Muscle layer of duodenum (tissue), 2 donors: ENCODE measurements around the gene BTBD9.

Experiments used
- H3K27ac ChIP-seq: one replicate; pipeline ENCODE4 v1.7.0; 2013; ENCODE audit warnings: mild to moderate bottlenecking, low read length
- H3K27me3 ChIP-seq: one replicate; pipeline ENCODE4 v1.7.0; 2013; ENCODE audit warnings: low read depth, mild to moderate bottlenecking, control low read depth, low read length
- H3K36me3 ChIP-seq, 2 donors: one replicate each; pipeline ENCODE4 v1.7.0; 2013; ENCODE audit warnings: low read length in 2 of 2, control low read depth in 1 of 2, mild to moderate bottlenecking in 1 of 2; ENCODE audit not compliant: insufficient read depth in 2 of 2, control insufficient read depth in 1 of 2
- H3K4me1 ChIP-seq, 2 donors: one replicate each; pipeline ENCODE4 v1.7.0; 2013; ENCODE audit warnings: low read length in 2 of 2, mild to moderate bottlenecking in 2 of 2, control low read depth in 1 of 2, moderate library complexity in 1 of 2; ENCODE audit not compliant: insufficient read depth in 2 of 2, control insufficient read depth in 1 of 2
- H3K4me3 ChIP-seq, 2 donors: one replicate each; pipeline ENCODE4 v1.7.0; 2013; ENCODE audit warnings: low read length in 2 of 2, low read depth in 1 of 2, mild to moderate bottlenecking in 1 of 2
- H3K9me3 ChIP-seq, 2 donors: one replicate each; pipeline ENCODE4 v1.7.0; 2013; ENCODE audit warnings: low read length in 2 of 2, control low read depth in 1 of 2, mild to moderate bottlenecking in 1 of 2; ENCODE audit not compliant: control insufficient read depth in 1 of 2
- donor health status: healthy.

BTBD9 gene

DNA sequence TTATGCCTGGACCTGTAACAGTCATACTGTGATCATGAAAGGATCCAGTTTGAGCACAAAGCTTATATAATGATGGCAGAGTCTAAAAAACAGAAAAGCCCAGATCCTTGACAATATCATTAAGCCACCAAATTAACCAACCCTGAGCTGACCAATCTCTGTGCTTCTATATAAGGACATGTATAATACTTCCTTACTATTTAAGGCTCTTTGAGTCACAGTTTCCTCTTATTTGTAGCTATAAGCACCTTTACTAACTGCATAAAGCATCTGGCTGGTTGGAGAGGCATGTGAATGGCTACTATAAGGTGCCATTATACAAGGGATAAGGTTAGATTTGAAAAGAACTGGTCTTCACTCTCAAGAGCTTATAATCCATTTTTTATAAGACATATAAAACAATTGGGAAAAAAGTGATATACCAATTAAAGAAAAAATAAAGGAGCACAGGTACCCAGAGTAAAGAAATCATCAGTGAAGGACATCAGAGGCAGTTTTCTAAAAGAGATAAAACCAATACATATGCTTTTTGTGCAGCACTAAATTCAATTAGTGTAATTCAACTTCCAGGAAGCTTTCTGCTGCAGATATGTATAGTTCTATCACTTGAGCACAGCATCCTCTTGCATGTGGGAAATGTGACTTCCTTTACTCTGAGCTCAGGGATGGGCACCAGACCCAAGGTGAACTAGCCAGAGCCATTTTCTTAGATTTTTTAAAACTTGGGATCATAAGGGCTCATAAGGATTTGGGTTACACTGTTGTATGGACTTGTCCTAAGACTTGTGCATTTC is 121.0 kb downstream of the BTBD9 start:
- no peak overlapping the region for H3K27ac ChIP-seq
- H3K4me1 ChIP-seq: peaks cover 0 to 15% of the 10 kb centered on the region in 2 donors
- H3K4me3 ChIP-seq: no peak overlapping the region
- no peaks in the 10 kb centered on the region for H3K9me3 ChIP-seq
- no peaks in the 10 kb centered on the region for H3K27me3 ChIP-seq
- H3K36me3 ChIP-seq: no peaks in the 10 kb centered on the region

DNA sequence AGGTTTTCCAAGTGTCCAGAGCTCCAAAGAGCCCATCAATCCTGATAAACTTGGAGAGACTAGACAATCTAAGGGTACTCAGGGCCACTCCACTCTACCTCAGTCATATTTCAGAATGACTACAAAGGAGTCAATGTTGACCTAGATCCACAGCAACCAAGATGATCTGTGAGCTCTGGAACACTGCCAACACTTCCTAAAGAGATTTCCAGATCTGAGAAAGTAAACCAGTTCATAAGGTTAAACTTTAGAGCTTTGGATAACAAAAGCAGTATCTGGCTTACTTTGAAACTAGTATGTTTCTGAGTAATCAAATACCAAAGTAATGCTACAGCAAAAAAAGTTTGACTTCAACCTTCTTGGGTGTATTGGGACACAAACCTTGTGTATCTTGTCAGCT is 122.7 kb downstream of the BTBD9 start:
- no peaks in the 10 kb centered on the region for H3K9me3 ChIP-seq
- H3K4me1 ChIP-seq: peaks cover 0 to 6% of the 10 kb centered on the region in 2 donors
- H3K4me3 ChIP-seq: no peak overlapping the region

DNA sequence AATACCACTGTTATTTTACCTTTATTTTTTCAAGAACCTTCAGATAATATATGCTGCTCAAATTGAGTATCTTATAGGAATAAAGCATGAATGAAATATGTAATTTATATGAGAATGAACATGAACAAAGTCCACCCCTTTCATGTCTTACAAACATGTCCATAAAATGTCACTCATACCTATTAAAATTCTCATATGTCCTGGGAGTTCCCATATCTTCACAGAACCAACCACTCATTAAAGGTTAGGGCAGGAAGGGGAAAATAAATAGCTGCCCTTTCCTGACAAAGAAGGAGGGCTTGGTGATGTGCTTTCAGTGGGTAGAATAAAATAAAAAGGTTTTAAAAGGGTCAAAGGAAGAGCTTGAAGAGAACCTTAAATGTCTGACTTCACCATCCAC is 125.3 kb downstream of the BTBD9 start:
- H3K27ac ChIP-seq: no peak overlapping the region

More for the DNA sequence above, 122.7 kb downstream of the BTBD9 start:
- Histone ChIP-seq H3K27ac (no peak overlapping the region), H3K27me3 (no peaks in the 10 kb centered on the region), H3K36me3 (no peaks in the 10 kb centered on the region)

DNA sequence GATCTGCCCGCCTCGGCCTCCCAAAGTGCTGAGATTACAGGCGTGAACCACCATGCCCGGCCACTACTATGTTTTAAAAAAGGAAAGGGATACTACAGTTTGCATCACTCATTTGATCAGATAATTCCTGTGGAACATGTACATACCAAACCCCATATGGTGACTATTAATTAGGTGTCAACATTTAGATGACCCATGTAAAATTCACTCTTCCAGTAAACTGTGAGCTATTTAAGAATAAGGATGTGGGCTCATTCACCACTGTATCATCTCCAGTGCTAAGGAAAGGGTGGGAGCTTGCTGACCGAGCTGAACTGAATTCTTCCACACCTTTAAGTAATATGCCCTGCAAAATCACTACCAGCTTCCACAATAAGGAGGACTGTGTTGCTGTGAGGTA is 127.5 kb downstream of the BTBD9 start:
- H3K36me3 ChIP-seq: no peaks in the 10 kb centered on the region

More for the DNA sequence above, 125.3 kb downstream of the BTBD9 start:
- Histone ChIP-seq H3K9me3 (no peaks in the 10 kb centered on the region), H3K4me1 (peaks cover 0 to 8% of the 10 kb centered on the region in 2 donors), H3K4me3 (no peak overlapping the region), H3K27me3 (no peaks in the 10 kb centered on the region), H3K36me3 (no peaks in the 10 kb centered on the region)

DNA sequence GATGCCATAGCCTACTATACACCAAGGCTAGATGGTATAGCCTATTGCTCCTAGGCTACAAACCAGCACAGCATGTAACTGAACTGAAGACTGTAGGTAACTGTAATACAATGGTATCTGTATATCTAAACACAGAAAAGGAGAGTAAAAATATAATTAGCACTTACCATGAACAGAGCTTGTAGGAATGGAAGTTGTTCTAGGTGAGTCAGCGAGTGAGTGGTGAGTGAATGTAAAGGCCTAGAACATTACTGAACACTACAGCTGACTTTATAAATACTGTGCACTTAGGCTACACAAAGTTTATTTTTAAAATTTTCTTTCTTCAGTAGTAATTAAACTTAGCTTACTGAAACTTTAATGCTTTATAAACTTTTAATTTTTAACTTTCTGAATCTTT is 129.5 kb downstream of the BTBD9 start:
- Histone ChIP-seq H3K36me3 (no peaks in the 10 kb centered on the region), H3K27ac (no peak overlapping the region), H3K4me1 (peaks cover 0 to 16% of the 10 kb centered on the region in 2 donors), H3K4me3 (no peak overlapping the region), H3K9me3 (no peaks in the 10 kb centered on the region), H3K27me3 (no peaks in the 10 kb centered on the region)

More for the DNA sequence above, 127.5 kb downstream of the BTBD9 start:
- no peaks in the 10 kb centered on the region for H3K27me3 ChIP-seq
- H3K27ac ChIP-seq: no peak overlapping the region
- peaks cover 0 to 16% of the 10 kb centered on the region in 2 donors for H3K4me1 ChIP-seq
- H3K9me3 ChIP-seq: no peaks in the 10 kb centered on the region
- no peak overlapping the region for H3K4me3 ChIP-seq

DNA sequence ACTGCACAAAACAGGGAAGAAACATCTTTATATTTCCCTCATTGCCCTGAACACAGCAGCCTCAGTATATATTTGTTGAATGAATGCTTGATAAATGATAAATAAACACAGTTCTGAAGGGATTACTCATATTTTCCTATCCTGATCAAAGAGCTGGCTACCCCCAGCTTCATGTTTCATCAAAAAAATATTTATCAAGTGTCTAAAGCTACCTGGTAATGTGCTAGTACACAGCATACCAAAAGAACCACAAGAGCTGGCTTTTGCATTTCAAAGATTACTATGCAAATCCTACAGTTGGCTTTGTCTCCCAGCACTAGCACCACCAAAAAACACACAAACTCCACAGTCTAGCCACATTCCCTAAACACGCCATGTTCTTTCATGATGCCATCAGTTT is 130.0 kb downstream of the BTBD9 start:
- no peaks in the 10 kb centered on the region for H3K27me3 ChIP-seq
- peaks cover 0 to 16% of the 10 kb centered on the region in 2 donors for H3K4me1 ChIP-seq
- no peak overlapping the region for H3K4me3 ChIP-seq
- H3K27ac ChIP-seq: no peak overlapping the region
- H3K36me3 ChIP-seq: no peaks in the 10 kb centered on the region
- H3K9me3 ChIP-seq: no peaks in the 10 kb centered on the region

DNA sequence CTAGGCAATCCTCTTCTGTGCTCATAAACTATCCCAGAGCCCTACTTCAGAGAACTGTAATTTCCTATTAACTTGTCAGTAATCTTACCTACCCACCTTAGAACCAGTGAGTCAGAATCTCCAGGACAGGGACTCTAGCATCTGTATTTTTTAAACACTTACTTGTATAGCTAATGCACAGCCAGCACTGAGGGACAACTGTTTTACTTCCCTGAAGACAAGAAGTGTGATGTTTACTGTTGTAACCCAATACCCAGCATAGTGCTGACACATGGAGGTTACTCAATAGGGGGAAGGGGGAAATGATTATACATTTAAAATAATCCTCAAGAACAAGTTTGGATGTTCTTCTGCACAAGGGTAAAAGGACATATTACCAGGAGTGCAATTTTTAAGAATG is 130.8 kb downstream of the BTBD9 start:
- Histone ChIP-seq H3K9me3 (no peaks in the 10 kb centered on the region), H3K4me3 (no peak overlapping the region), H3K36me3 (no peaks in the 10 kb centered on the region), H3K27ac (no peak overlapping the region), H3K4me1 (peaks cover 0 to 20% of the 10 kb centered on the region in 2 donors), H3K27me3 (no peaks in the 10 kb centered on the region)

DNA sequence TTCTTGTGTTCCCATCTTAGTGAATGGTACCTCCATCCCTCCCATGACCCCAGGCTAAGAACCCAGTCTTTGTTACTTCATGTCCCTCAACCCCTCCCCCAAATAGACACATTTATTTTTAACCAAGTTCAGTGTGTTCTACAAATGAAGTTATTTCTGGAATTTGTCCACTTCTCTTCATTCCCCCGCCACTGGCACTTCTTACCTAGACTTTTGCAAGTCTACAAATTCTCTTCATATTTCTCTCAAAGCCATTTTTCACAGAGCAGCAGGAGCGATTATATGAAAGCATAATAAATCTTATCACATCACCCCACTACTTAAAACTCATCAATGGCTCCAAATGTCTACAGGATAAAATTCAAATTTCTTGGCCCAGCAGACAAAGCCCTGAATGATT is 131.4 kb downstream of the BTBD9 start:
- Histone ChIP-seq H3K4me1 (peaks cover 0 to 21% of the 10 kb centered on the region in 2 donors), H3K27ac (no peak overlapping the region), H3K9me3 (no peaks in the 10 kb centered on the region), H3K4me3 (no peak overlapping the region), H3K27me3 (no peaks in the 10 kb centered on the region), H3K36me3 (no peaks in the 10 kb centered on the region)

DNA sequence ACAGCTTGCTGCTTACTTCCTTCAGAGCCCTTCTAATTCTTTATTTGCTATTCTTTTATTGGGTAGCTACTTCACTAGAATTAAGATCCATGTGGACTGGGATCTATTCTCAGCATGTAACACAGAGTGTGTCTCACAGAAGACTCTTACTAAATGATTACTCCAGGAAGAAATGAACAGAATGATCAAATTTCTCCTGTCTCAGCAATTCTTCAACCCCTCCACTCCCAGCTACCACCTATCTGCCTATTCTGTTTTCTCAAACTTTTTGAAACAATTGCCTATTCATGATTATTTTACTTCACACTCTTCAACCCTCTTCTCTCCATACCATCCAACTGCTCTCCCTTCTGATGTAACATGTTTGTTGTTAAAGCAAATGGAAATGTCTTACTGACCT is 132.6 kb downstream of the BTBD9 start:
- no peaks in the 10 kb centered on the region for H3K27me3 ChIP-seq
- H3K9me3 ChIP-seq: no peaks in the 10 kb centered on the region
- no peak overlapping the region for H3K27ac ChIP-seq
- no peaks in the 10 kb centered on the region for H3K36me3 ChIP-seq
- H3K4me1 ChIP-seq: peaks cover 0 to 21% of the 10 kb centered on the region in 2 donors
- H3K4me3 ChIP-seq: no peak overlapping the region

DNA sequence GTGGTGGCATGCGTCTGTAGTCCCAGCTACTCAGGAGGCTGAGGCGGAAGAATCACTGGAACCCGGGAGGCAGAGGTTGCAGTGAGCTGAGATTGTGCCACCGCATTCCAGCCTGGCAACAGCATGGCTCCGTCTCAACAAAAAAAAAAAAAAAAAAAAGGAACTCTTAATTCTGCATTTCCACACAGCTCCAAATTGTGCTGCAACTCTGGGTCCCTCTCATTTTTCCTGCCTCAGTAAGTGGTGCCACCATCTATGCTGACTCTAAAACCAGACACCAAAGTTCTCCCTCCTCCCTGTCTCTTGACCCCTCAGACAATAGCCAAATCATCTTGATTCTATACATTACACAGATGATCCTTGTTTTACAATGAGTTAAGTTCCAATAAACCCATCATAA is 133.9 kb downstream of the BTBD9 start:
- Histone ChIP-seq H3K27me3 (no peaks in the 10 kb centered on the region), H3K4me3 (no peak overlapping the region), H3K4me1 (peaks cover 0 to 21% of the 10 kb centered on the region in 2 donors), H3K9me3 (no peaks in the 10 kb centered on the region), H3K36me3 (no peaks in the 10 kb centered on the region), H3K27ac (no peak overlapping the region)

DNA sequence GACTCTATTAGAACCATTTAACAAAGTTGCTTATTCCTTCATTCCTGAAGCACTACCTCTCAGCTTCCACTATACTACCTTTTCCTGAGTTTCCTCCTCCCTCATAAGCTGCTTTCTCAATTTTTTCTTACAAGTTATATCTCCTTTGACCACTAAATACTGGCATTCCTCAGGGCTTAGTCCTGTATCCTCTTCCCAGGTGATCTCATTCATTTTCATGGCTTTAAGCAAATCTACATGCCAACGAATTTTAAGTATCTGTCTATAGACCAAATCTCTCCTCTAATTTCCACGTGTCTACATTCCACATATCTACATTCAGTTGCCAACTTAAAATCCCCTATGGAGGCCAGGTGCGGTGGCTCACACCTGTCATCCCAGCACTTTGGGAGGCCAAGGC is 134.7 kb downstream of the BTBD9 start:
- Histone ChIP-seq H3K27me3 (no peaks in the 10 kb centered on the region), H3K4me3 (no peak overlapping the region), H3K27ac (no peak overlapping the region), H3K9me3 (no peaks in the 10 kb centered on the region), H3K36me3 (no peaks in the 10 kb centered on the region), H3K4me1 (peaks cover 0 to 19% of the 10 kb centered on the region in 2 donors)
